ENCODE results near the gene CREB3L1. TPM values are rescaled to one million over a fixed set of nuclear protein-coding genes. Genes with fewer than 3 reads are reported as not detected.

Gene CREB3L1
- total and polyA plus RNA-seq, 2 experiments from 2014 or later: 22.9 to 275 TPM

DNA sequence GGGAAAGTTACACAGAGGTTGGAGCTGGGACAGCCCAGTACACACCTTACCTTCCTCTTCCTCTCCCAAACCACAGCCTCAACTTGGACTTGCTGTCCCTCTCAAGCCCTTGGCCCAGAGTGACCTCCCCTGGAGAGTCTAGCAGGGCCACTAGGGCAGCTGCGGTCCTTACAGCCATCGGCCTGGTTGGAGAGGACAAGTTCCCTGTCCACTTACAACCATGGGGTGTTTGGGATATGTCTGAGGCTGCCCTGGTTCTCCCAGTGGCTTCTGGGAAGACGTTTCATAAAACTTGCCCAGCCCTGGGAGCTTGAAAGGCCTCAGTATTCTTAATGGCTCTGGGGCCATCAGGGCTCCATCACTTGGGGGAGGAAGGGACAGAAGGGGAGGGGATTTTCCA, 56.7 kb downstream of the CREB3L1 start:
- no peak overlapping the region for H2AFZ ChIP-seq
- H3K27me3 ChIP-seq: peaks cover 56% of the 10 kb centered on the region
- 96% methylated on average over 3 of the region's 3 CpGs for WGBS (ENCODE audit: low lambda C conversion rate, missing lambda C conversion rate)
- H3K4me2 ChIP-seq: no peak overlapping the region
- no peaks in the 10 kb centered on the region for H3K36me3 ChIP-seq (replicated peaks; ENCODE audit: insufficient read depth, low read depth)
- no peaks in the 10 kb centered on the region for H3K9me3 ChIP-seq (ENCODE audit: low read depth)
- H3K27ac ChIP-seq: no peak overlapping the region
- TF ChIP-seq, protein P1, sequence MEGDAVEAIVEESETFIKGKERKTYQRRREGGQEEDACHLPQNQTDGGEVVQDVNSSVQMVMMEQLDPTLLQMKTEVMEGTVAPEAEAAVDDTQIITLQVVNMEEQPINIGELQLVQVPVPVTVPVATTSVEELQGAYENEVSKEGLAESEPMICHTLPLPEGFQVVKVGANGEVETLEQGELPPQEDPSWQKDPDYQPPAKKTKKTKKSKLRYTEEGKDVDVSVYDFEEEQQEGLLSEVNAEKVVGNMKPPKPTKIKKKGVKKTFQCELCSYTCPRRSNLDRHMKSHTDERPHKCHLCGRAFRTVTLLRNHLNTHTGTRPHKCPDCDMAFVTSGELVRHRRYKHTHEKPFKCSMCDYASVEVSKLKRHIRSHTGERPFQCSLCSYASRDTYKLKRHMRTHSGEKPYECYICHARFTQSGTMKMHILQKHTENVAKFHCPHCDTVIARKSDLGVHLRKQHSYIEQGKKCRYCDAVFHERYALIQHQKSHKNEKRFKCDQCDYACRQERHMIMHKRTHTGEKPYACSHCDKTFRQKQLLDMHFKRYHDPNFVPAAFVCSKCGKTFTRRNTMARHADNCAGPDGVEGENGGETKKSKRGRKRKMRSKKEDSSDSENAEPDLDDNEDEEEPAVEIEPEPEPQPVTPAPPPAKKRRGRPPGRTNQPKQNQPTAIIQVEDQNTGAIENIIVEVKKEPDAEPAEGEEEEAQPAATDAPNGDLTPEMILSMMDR (IDR thresholded peaks at IDR 0.05; ENCODE audit: poor library complexity): no peak
- no peak for TF ChIP-seq EZH2phosphoT487 (IDR thresholded peaks at IDR 0.05; ENCODE audit: low read depth, severe bottlenecking, unreplicated experiment)
- H3K4me3 ChIP-seq: no peak overlapping the region
- H3K9me2 ChIP-seq (replicated peaks; ENCODE audit: insufficient read depth): no peaks in the 10 kb centered on the region
- H3K79me2 ChIP-seq: no peaks in the 10 kb centered on the region
- peaks cover 18% of the 10 kb centered on the region for H3K4me1 ChIP-seq (ENCODE audit: insufficient read depth)
- H4K20me1 ChIP-seq (ENCODE audit: insufficient read depth, poor library complexity, severe bottlenecking): no peaks in the 10 kb centered on the region
- no peak for DNase-seq (ENCODE audit: low spot score)

- Histone ChIP-seq H3K4me2 (no peak overlapping the region), H2AFZ (no peak overlapping the region), H3K9me3 (ENCODE audit: low read depth) (no peaks in the 10 kb centered on the region), H4K20me1 (ENCODE audit: insufficient read depth, poor library complexity, severe bottlenecking) (no peaks in the 10 kb centered on the region), H3K27ac (no peak overlapping the region), H3K9me2 (replicated peaks; ENCODE audit: insufficient read depth) (no peaks in the 10 kb centered on the region), H3K27me3 (peaks cover 45% of the 10 kb centered on the region), H3K4me3 (no peak overlapping the region), H3K4me1 (ENCODE audit: insufficient read depth) (peaks cover 23% of the 10 kb centered on the region), H3K79me2 (no peaks in the 10 kb centered on the region), H3K36me3 (replicated peaks; ENCODE audit: insufficient read depth, low read depth) (no peaks in the 10 kb centered on the region)
- no peak for TF ChIP-seq EZH2 (IDR thresholded peaks at IDR 0.05; ENCODE audit: borderline replicate concordance)
- TF ChIP-seq, protein P1 (IDR thresholded peaks at IDR 0.05; ENCODE audit: poor library complexity): no peak
- TF ChIP-seq EZH2phosphoT487 (IDR thresholded peaks at IDR 0.05; ENCODE audit: low read depth, severe bottlenecking, unreplicated experiment): no peak
- 93% methylated on average over 6 of the region's 6 CpGs for WGBS (ENCODE audit: low lambda C conversion rate, missing lambda C conversion rate)
- DNase-seq (ENCODE audit: low spot score): no peak
Observed at GRCh38 chr11:46335271-46335670, 57.8 kb downstream of the CREB3L1 start.

- Histone ChIP-seq H3K4me3 (no peak overlapping the region), H2AFZ (no peak overlapping the region), H3K27ac (no peak overlapping the region), H3K36me3 (replicated peaks; ENCODE audit: insufficient read depth, low read depth) (no peaks in the 10 kb centered on the region), H3K9me2 (replicated peaks; ENCODE audit: insufficient read depth) (no peaks in the 10 kb centered on the region), H3K4me1 (ENCODE audit: insufficient read depth) (peaks cover 19% of the 10 kb centered on the region), H3K4me2 (no peak overlapping the region), H3K27me3 (peaks cover 38% of the 10 kb centered on the region), H4K20me1 (ENCODE audit: insufficient read depth, poor library complexity, severe bottlenecking) (no peaks in the 10 kb centered on the region), H3K9me3 (ENCODE audit: low read depth) (no peaks in the 10 kb centered on the region), H3K79me2 (no peaks in the 10 kb centered on the region)
- 89% methylated on average over 11 of the region's 11 CpGs for WGBS (ENCODE audit: low lambda C conversion rate, missing lambda C conversion rate)
- DNase-seq (ENCODE audit: low spot score): no peak
- no peak for TF ChIP-seq EZH2 (IDR thresholded peaks at IDR 0.05; ENCODE audit: borderline replicate concordance)
- TF ChIP-seq, protein P1 (IDR thresholded peaks at IDR 0.05; ENCODE audit: poor library complexity): no peak
- TF ChIP-seq EZH2phosphoT487 (IDR thresholded peaks at IDR 0.05; ENCODE audit: low read depth, severe bottlenecking, unreplicated experiment): no peak
Observed at GRCh38 chr11:46335890-46336562, 58.6 kb downstream of the CREB3L1 start.
